DND-41 (cell line): ENCODE data around the gene ABCA7.

Source experiments
- CTCF ChIP-seq: IDR thresholded peaks from 2 replicates; pipeline ENCODE4 v1.5.1; 2012; ENCODE audit warnings: borderline replicate concordance, low read length, moderate library complexity, mild to moderate bottlenecking; ENCODE audit not compliant: poor library complexity, severe bottlenecking; ENCODE audit errors: extremely low read depth
- EZH2 ChIP-seq: IDR thresholded peaks from 3 replicates; pipeline ENCODE4 v1.6.1; 2012; ENCODE audit warnings: borderline replicate concordance, low read depth, mild to moderate bottlenecking, moderate library complexity, low read length, inconsistent platforms; ENCODE audit not compliant: severe bottlenecking

DNA sequence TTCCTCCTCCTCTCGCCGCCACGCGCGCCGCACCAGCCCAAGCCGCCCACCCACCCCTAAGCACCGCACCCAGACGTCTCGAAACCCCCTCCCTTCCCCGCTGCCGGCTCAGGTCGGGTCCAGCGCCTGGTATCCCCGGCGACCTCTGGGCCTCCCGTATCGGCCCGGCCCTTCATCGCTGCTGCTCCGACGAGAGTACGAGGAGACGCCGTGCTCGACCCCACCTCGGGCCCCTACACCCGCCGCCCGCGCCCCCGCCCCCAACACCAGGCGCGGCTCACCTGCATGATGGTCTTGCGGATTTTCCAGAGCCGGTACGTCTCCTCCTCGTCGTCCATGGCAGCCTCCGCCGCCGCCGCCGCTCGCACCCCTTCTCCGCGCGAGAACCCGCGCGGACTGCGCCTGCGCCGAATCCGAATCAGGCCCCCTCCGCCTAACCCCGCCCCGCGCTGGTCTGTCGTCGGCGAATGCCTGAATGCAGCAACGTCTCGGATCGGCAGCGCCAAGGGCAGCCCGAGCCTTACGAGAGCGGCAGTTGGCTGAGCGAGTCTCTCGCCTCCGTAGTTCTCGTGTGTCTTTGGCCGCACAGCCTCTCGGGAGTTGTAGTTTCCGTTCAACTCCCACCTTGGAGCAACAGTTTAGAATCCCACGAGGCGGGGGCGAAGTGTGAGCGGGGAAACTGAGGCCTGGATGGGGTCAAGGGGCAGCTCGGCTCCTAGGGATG lies 55.2 kb downstream of the ABCA7 start, which contains the start of gene POLR2E:
- TF ChIP-seq EZH2 (no peak), CTCF (no peak)
